SK-N-SH (cell line): ENCODE measurements around the gene NHLRC2.

Experiments used
- CTCF ChIP-seq: fragments of 200-600 bp; sonication (generic); IDR thresholded peaks from 2 replicates; pipeline ENCODE4 v1.6.1; 2017; ENCODE audit warnings: antibody characterized with exemption, mild to moderate bottlenecking, moderate library complexity
- EP300 ChIP-seq, 2 experiments: IDR thresholded peaks; 2 replicates each; pipeline versions ENCODE4 v1.4.0 to v1.6.1; 2012; ENCODE audit warnings: borderline replicate concordance in 1 of 2, low read depth in 1 of 2, low read length in 1 of 2
- JUND ChIP-seq: IDR thresholded peaks from 2 replicates; pipeline ENCODE4 v1.4.0; 2012
- NFIC ChIP-seq: IDR thresholded peaks from 2 replicates; pipeline ENCODE4 v1.4.0; 2012; ENCODE audit warnings: borderline replicate concordance
- RXRA ChIP-seq: IDR thresholded peaks from 2 replicates; pipeline ENCODE4 v1.4.0; 2012; ENCODE audit warnings: low read depth, mild to moderate bottlenecking, borderline replicate concordance
- TAF1 ChIP-seq: IDR thresholded peaks from 2 replicates; pipeline ENCODE4 v1.6.1; 2012; ENCODE audit warnings: low read depth, mild to moderate bottlenecking, low read length, moderate library complexity, borderline replicate concordance
- TEAD4 ChIP-seq: IDR thresholded peaks from 2 replicates; pipeline ENCODE4 v1.4.0; 2012; ENCODE audit warnings: mild to moderate bottlenecking, borderline replicate concordance; ENCODE audit not compliant: insufficient read depth
- ZBTB33 ChIP-seq: IDR thresholded peaks from 2 replicates; pipeline ENCODE4 v1.4.0; 2012; ENCODE audit warnings: low read depth, borderline replicate concordance

- TF ChIP-seq CTCF, result no peak
- TF ChIP-seq NFIC, result no peak; the same call in 1 of the 2 replicates
- 0 out of 2 replicates have a peak, but pooled peaks have one; percentile 23 for TF ChIP-seq TEAD4
- no peak for TF ChIP-seq RXRA
- TF ChIP-seq ZBTB33, result no peak
- no peak for TF ChIP-seq EP300 (IDR thresholded peaks at IDR 0.05; ENCODE audit: borderline replicate concordance in 1 of 2, low read depth in 1 of 2, low read length in 1 of 2)
- peak; percentile 82 for TF ChIP-seq JUND
- TF ChIP-seq TAF1, result no peak
Measured at GRCh38 chr10:113958631-113959382, 104.3 kb downstream of the NHLRC2 start.
